ENCODE data around the gene GYPB.
"Not testable (repeated sequence)": the region's sequence is repeated elsewhere in the genome, so short reads cannot be mapped to it uniquely, and the experiment has no call there.

Gene GYPB

GRCh38 chr4:144019277-144019676 is at the start of gene GYPB:
TSS of gene GYPB (minus strand) at chr4:144019380. CDS start at chr4:144019287, 93 bp downstream.
- not testable (repeated sequence) for DNase-seq

- not testable (repeated sequence) for DNase-seq
Measured at GRCh38 chr4:144061556-144061955, 42.4 kb upstream of the GYPB start.

- DNase-seq, result not testable (repeated sequence)
Measured at GRCh38 chr4:144060234-144060859, 41.2 kb upstream of the GYPB start.

- DNase-seq, result no peak
Measured at GRCh38 chr4:144056800-144057199, 37.6 kb upstream of the GYPB start.

- not testable (repeated sequence) for DNase-seq
Measured at GRCh38 chr4:144055336-144055735, 36.2 kb upstream of the GYPB start.

- DNase-seq, result not testable (repeated sequence)
Measured at GRCh38 chr4:144051494-144051893, 32.3 kb upstream of the GYPB start.

GRCh38 chr4:144050631-144051030 is 31.5 kb upstream of the GYPB start:
- not testable (repeated sequence) for DNase-seq

GRCh38 chr4:144049495-144050424 is 30.6 kb upstream of the GYPB start:
- DNase-seq, result not testable (repeated sequence)

- not testable (repeated sequence) for DNase-seq
Measured at GRCh38 chr4:144044936-144045335, 25.8 kb upstream of the GYPB start.

GRCh38 chr4:144032580-144032979 is 13.4 kb upstream of the GYPB start:
- DNase-seq, result not testable (repeated sequence)

GRCh38 chr4:144031875-144032274 is 12.7 kb upstream of the GYPB start:
- not testable (repeated sequence) for DNase-seq

GRCh38 chr4:144031369-144031768 is 12.2 kb upstream of the GYPB start:
- DNase-seq, result not testable (repeated sequence)

- not testable (repeated sequence) for DNase-seq
Measured at GRCh38 chr4:144030708-144031107, 11.5 kb upstream of the GYPB start.

GRCh38 chr4:144026682-144027081 is 7.5 kb upstream of the GYPB start:
- not testable (repeated sequence) for DNase-seq

- DNase-seq, result not testable (repeated sequence)
Measured at GRCh38 chr4:144024399-144025053, 5.3 kb upstream of the GYPB start.

GRCh38 chr4:144022772-144023400 is 3.7 kb upstream of the GYPB start:
- DNase-seq, result not testable (repeated sequence)

GRCh38 chr4:144021336-144021990 is 2.3 kb upstream of the GYPB start:
- DNase-seq, result not testable (repeated sequence)

GRCh38 chr4:144018223-144019000 is 768 bp downstream of the GYPB start:
- not testable (repeated sequence) for DNase-seq

- DNase-seq, result not testable (repeated sequence)
Measured at GRCh38 chr4:144017271-144017670, 1.9 kb downstream of the GYPB start.

- not testable (repeated sequence) for DNase-seq
Measured at GRCh38 chr4:144016057-144016605, 3.0 kb downstream of the GYPB start.

GRCh38 chr4:144014808-144015207 is 4.4 kb downstream of the GYPB start:
- DNase-seq, result no peak
